Activated naive CD4-positive, alpha-beta T cell treated with anti-CD3 and anti-CD28 coated beads, Interleukin-2, amount 50 U/mL, for 72 hours (primary cell): Measurements from ENCODE around the gene TSPAN18. TPM values are rescaled to one million over a fixed set of nuclear protein-coding genes. Genes with fewer than 3 reads are reported as not detected.

Experiments
- ATAC-seq, 2 donors: fragments of 150-1000 bp; cut with Tn5 transposase; 2 replicates each; pipeline ENCODE4 v1.10.0; 2021; ENCODE audit warnings: mild to moderate bottlenecking in 2 of 2, moderate library complexity in 2 of 2
- DNase-seq, 2 donors: peaks; one replicate each; pipeline ENCODE4 v3.0.0; 2021 to 2022; ENCODE audit warnings: low spot score in 2 of 2
- H3K27ac Mint-ChIP-seq, 2 donors: one replicate each; pipeline ENCODE4 v1.8.0; 2022; ENCODE audit warnings: mild to moderate bottlenecking in 2 of 2, mixed read lengths in 2 of 2
- H3K36me3 Mint-ChIP-seq, 2 donors: one replicate each; pipeline ENCODE4 v1.8.0; 2022; ENCODE audit warnings: mixed read lengths in 2 of 2
- H3K9me3 Mint-ChIP-seq, 2 donors: one replicate each; pipeline ENCODE4 v1.8.0; 2022; ENCODE audit warnings: mixed read lengths in 2 of 2
- total RNA-seq, 2 donors: library from RNA; stranded (reverse); gene quantifications; one replicate each; pipeline ENCODE4 v1.2.3, GENCODE V29; 2022

The TSPAN18 gene
- total RNA-seq, 2 donors from 2014 or later, result 2.3 to 3.6 TPM

GRCh38 chr11:44940835-44941234 is 214.1 kb downstream of the TSPAN18 start:
- DNase-seq (no peak), ATAC-seq (no peak)
- Mint-ChIP-seq H3K9me3 (no peaks in the 10 kb centered on the region), H3K27ac (peak overlapping the region in 1 of 2 donors; percentile 36), H3K36me3 (no peaks in the 10 kb centered on the region)

GRCh38 chr11:44941259-44942021 is 214.7 kb downstream of the TSPAN18 start:
- H3K27ac Mint-ChIP-seq, result peak overlapping the region in 1 of 2 donors; percentile 36
- no peaks in the 10 kb centered on the region for H3K9me3 Mint-ChIP-seq
- H3K36me3 Mint-ChIP-seq, result no peaks in the 10 kb centered on the region
- ATAC-seq, result no peak
- DNase-seq, result no peak

GRCh38 chr11:44942029-44942955 is 215.5 kb downstream of the TSPAN18 start:
- ATAC-seq (peak in 1 of 2 donors; percentile 5), DNase-seq (no peak)
- Mint-ChIP-seq H3K9me3 (no peaks in the 10 kb centered on the region), H3K27ac (peak overlapping the region in 1 of 2 donors; percentile 94), H3K36me3 (no peaks in the 10 kb centered on the region)

GRCh38 chr11:44943118-44943517 is 216.4 kb downstream of the TSPAN18 start:
- DNase-seq (peak in 1 of 2 donors; percentile 25), ATAC-seq (peak; percentile 76 to 84)
- Mint-ChIP-seq H3K9me3 (no peaks in the 10 kb centered on the region), H3K36me3 (no peaks in the 10 kb centered on the region), H3K27ac (peak overlapping the region in 1 of 2 donors; percentile 94)

- Mint-ChIP-seq H3K36me3 (no peaks in the 10 kb centered on the region), H3K27ac (no peak overlapping the region)
- DNase-seq, result no peak
Observed at GRCh38 chr11:44943696-44944095, 216.9 kb downstream of the TSPAN18 start.

GRCh38 chr11:44944181-44944852 is 217.6 kb downstream of the TSPAN18 start:
- H3K36me3 Mint-ChIP-seq, result no peaks in the 10 kb centered on the region
- DNase-seq (no peak), ATAC-seq (no peak)
- H3K27ac Mint-ChIP-seq, result no peak overlapping the region
- no peaks in the 10 kb centered on the region for H3K9me3 Mint-ChIP-seq

More at GRCh38 chr11:44943696-44944095, 216.9 kb downstream of the TSPAN18 start:
- ATAC-seq, result no peak
- H3K9me3 Mint-ChIP-seq, result no peaks in the 10 kb centered on the region

- Mint-ChIP-seq H3K9me3 (no peaks in the 10 kb centered on the region), H3K36me3 (no peaks in the 10 kb centered on the region), H3K27ac (no peak overlapping the region)
- no peak for ATAC-seq
- DNase-seq, result no peak
Observed at GRCh38 chr11:44944853-44945235, 218.1 kb downstream of the TSPAN18 start.

- Mint-ChIP-seq H3K27ac (no peak overlapping the region), H3K36me3 (no peaks in the 10 kb centered on the region), H3K9me3 (no peaks in the 10 kb centered on the region)
- ATAC-seq, result no peak
- no peak for DNase-seq
Observed at GRCh38 chr11:44945666-44946065, 218.9 kb downstream of the TSPAN18 start.

GRCh38 chr11:44946263-44946662 is 219.5 kb downstream of the TSPAN18 start:
- H3K36me3 Mint-ChIP-seq, result no peaks in the 10 kb centered on the region
- H3K27ac Mint-ChIP-seq, result no peak overlapping the region
- H3K9me3 Mint-ChIP-seq, result no peaks in the 10 kb centered on the region
- DNase-seq (no peak), ATAC-seq (no peak)

- Mint-ChIP-seq H3K27ac (no peak overlapping the region), H3K36me3 (no peaks in the 10 kb centered on the region), H3K9me3 (no peaks in the 10 kb centered on the region)
- DNase-seq (no peak), ATAC-seq (no peak)
Observed at GRCh38 chr11:44947114-44947513, 220.4 kb downstream of the TSPAN18 start.

GRCh38 chr11:44948155-44948554 is 221.4 kb downstream of the TSPAN18 start:
- no peaks in the 10 kb centered on the region for H3K9me3 Mint-ChIP-seq
- H3K36me3 Mint-ChIP-seq, result no peaks in the 10 kb centered on the region
- no peak overlapping the region for H3K27ac Mint-ChIP-seq
- ATAC-seq (no peak), DNase-seq (no peak)

- DNase-seq (peak in 1 of 2 donors; percentile 22), ATAC-seq (peak; percentile 7 to 47)
- H3K9me3 Mint-ChIP-seq, result no peaks in the 10 kb centered on the region
- H3K27ac Mint-ChIP-seq, result no peak overlapping the region
- no peaks in the 10 kb centered on the region for H3K36me3 Mint-ChIP-seq
Observed at GRCh38 chr11:44949160-44950030, 222.6 kb downstream of the TSPAN18 start.

GRCh38 chr11:44950031-44950624 is 223.4 kb downstream of the TSPAN18 start:
- H3K9me3 Mint-ChIP-seq, result no peaks in the 10 kb centered on the region
- H3K36me3 Mint-ChIP-seq, result no peaks in the 10 kb centered on the region
- ATAC-seq (peak in 1 of 2 donors; percentile 20), DNase-seq (peak in 1 of 2 donors; percentile 45)
- H3K27ac Mint-ChIP-seq, result no peak overlapping the region

- ATAC-seq (peak; percentile 79 to 85), DNase-seq (peak; percentile 71 to 78)
- Mint-ChIP-seq H3K36me3 (no peaks in the 10 kb centered on the region), H3K9me3 (no peaks in the 10 kb centered on the region), H3K27ac (no peak within 1 kb of the TSS)
Observed at GRCh38 chr11:44950625-44951476, 224.1 kb downstream of the TSPAN18 start, which contains the start of gene TP53I11. Gene TP53I11, minus strand, starts transcription at chr11:44950883. Its CDS starts 12,548 bp downstream, at chr11:44938335.

GRCh38 chr11:44952082-44952481 is 225.3 kb downstream of the TSPAN18 start:
- H3K27ac Mint-ChIP-seq, result no peak overlapping the region
- DNase-seq (no peak), ATAC-seq (no peak)
- no peaks in the 10 kb centered on the region for H3K36me3 Mint-ChIP-seq
- no peaks in the 10 kb centered on the region for H3K9me3 Mint-ChIP-seq
